ENCODE measurements around the gene RBPJL. TPM values are rescaled to one million over a fixed set of nuclear protein-coding genes. Genes with fewer than 3 reads are reported as not detected.

Gene RBPJL
- total and polyA plus RNA-seq, 2 of the 8 experiments (the other 6 are each of a cell fraction or from before 2014, with no cell fraction given) = 0.67 to 1.3 TPM

DNA sequence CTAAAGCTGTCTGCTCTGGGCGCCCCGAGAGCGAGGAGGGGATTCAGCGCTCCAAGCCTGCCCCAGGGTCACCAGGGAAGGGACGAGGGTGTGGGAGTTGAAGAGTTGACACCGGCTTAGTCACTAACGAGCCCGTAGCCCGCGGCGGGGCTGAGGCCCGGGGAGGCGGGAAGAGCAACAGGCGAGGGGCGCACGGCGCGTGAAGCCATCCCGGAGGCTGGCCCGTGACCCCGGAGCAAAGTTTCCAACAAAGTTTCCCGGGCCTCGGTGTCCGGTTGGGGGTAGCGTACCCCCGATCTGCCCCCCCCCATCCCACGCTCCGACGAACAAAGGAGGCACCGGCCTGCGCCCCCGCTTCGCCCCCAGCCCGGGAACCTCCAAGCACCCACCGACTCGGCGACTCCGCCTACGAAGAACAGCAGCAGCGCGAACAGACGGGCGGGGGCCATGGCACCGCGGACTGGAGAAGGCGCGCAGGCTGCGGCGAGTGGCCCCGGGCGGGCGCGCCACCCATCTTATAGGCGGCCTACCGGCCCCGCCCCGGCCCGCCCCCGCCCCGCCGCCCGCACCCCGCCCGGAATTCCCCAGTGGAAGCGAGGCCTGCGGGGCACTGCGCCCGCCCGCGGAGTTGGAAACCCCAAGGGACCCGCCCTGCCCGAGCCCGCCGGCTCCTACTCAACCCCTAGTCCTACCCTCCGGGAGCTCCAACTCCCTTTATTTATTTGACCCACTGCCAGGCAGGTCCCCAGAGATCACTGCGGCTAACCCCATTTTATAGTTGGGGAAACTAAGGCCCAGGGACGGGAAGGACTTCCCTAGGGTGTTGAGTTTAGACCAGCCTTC lies 41.5 kb downstream of the RBPJL start, which contains the start of gene SDC4 (continued):
- no peak for TF ChIP-seq CTBP2 (IDR thresholded peaks at IDR 0.05; ENCODE audit: borderline replicate concordance, insufficient read depth, insufficient read length, low read length)
- no peak for TF ChIP-seq SAP30 (IDR thresholded peaks at IDR 0.05; ENCODE audit: insufficient read depth, insufficient replicate concordance, low read length)
- TF ChIP-seq TEAD4 (IDR thresholded peaks at IDR 0.05; ENCODE audit: low read depth, low read length) = no peak
- TF ChIP-seq RBBP5 (IDR thresholded peaks at IDR 0.05; ENCODE audit: borderline replicate concordance, low read depth, low read length) = peak; percentile 47; the same call in 1 of the 2 replicates
- peak; percentile 44 for TF ChIP-seq ASH2L (IDR thresholded peaks at IDR 0.05; ENCODE audit: low read length)
- TF ChIP-seq RXRA (IDR thresholded peaks at IDR 0.05; ENCODE audit: insufficient read depth, low read depth, low read length) = no peak
- TF ChIP-seq GTF2F1 (IDR thresholded peaks at IDR 0.05; ENCODE audit: borderline replicate concordance, low read depth, low read length) = no peak
- TF ChIP-seq POU5F1 (IDR thresholded peaks at IDR 0.05; ENCODE audit: low read depth, low read length) = no peak
- no peak for TF ChIP-seq RFX5 (IDR thresholded peaks at IDR 0.05; ENCODE audit: borderline replicate concordance, low read depth, low read length)
- peak; percentile 28; the same call in 1 of the 2 replicates for TF ChIP-seq EGR1 (IDR thresholded peaks at IDR 0.05; ENCODE audit: borderline replicate concordance, low read depth, low read length)
- TF ChIP-seq TAF1 (IDR thresholded peaks at IDR 0.05; ENCODE audit: low read depth, low read length) = peak; percentile 93
- TF ChIP-seq KDM4A (IDR thresholded peaks at IDR 0.05; ENCODE audit: low read depth, low read length, severe bottlenecking) = no peak
- no peak for TF ChIP-seq HDAC6 (IDR thresholded peaks at IDR 0.05; ENCODE audit: low read depth, low read length)
- no peak for TF ChIP-seq EP300 (IDR thresholded peaks at IDR 0.05; ENCODE audit: borderline replicate concordance in 1 of 2, low read depth in 2 of 2, low read length in 2 of 2)
- TF ChIP-seq, protein P1, sequence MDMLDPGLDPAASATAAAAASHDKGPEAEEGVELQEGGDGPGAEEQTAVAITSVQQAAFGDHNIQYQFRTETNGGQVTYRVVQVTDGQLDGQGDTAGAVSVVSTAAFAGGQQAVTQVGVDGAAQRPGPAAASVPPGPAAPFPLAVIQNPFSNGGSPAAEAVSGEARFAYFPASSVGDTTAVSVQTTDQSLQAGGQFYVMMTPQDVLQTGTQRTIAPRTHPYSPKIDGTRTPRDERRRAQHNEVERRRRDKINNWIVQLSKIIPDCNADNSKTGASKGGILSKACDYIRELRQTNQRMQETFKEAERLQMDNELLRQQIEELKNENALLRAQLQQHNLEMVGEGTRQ (IDR thresholded peaks at IDR 0.05; ENCODE audit: low read length) = no peak
- no peak for TF ChIP-seq TCF12 (IDR thresholded peaks at IDR 0.05; ENCODE audit: low read depth, low read length)
- TF ChIP-seq SUZ12 (IDR thresholded peaks at IDR 0.05; ENCODE audit: low read length) = no peak
- no peak for TF ChIP-seq SP2 (IDR thresholded peaks at IDR 0.05; ENCODE audit: low read length)
- peak; percentile 95 for TF ChIP-seq KDM1A (IDR thresholded peaks at IDR 0.05; ENCODE audit: borderline replicate concordance, low read length)
- TF ChIP-seq CHD2 (IDR thresholded peaks at IDR 0.05; ENCODE audit: low read length) = no peak
- TF ChIP-seq RAD21 (IDR thresholded peaks at IDR 0.05 in 1 of 2, conservative IDR thresholded peaks at IDR 0.05 in 1 of 2; ENCODE audit: low read depth in 2 of 2, low read length in 2 of 2) = no peak
- no peak for TF ChIP-seq ZNF274 (IDR thresholded peaks at IDR 0.05; ENCODE audit: borderline replicate concordance, extremely low read depth, low read length)
